Measurements from ENCODE around the gene CABLES2.

Gene CABLES2

GRCh38 chr20:62403331-62403730 lies 3.8 kb downstream of the CABLES2 start:
- no peak for DNase-seq

- DNase-seq = no peak
Observed at GRCh38 chr20:62402456-62403150, 4.5 kb downstream of the CABLES2 start.

- no peak for DNase-seq
Observed at GRCh38 chr20:62401331-62401779, 5.7 kb downstream of the CABLES2 start.

- DNase-seq = no peak
Observed at GRCh38 chr20:62400541-62400940, 6.5 kb downstream of the CABLES2 start.

GRCh38 chr20:62400021-62400420 lies 7.1 kb downstream of the CABLES2 start:
- no peak for DNase-seq

- DNase-seq = no peak
Observed at GRCh38 chr20:62398120-62398821, 8.8 kb downstream of the CABLES2 start.

GRCh38 chr20:62396367-62397239 lies 10.5 kb downstream of the CABLES2 start:
- no peak for DNase-seq

GRCh38 chr20:62395311-62396242 lies 11.5 kb downstream of the CABLES2 start:
- no peak for DNase-seq

GRCh38 chr20:62394248-62395245 lies 12.5 kb downstream of the CABLES2 start:
- DNase-seq = no peak

GRCh38 chr20:62393830-62394229 lies 13.3 kb downstream of the CABLES2 start:
- no peak for DNase-seq

GRCh38 chr20:62393335-62393665 lies 13.8 kb downstream of the CABLES2 start:
- no peak for DNase-seq

- DNase-seq = no peak
Observed at GRCh38 chr20:62392621-62393334, 14.3 kb downstream of the CABLES2 start.

GRCh38 chr20:62392077-62392418 lies 15.0 kb downstream of the CABLES2 start:
- no peak for DNase-seq

- no peak for DNase-seq
Observed at GRCh38 chr20:62391165-62392076, 15.7 kb downstream of the CABLES2 start.

- no peak for DNase-seq
Observed at GRCh38 chr20:62390317-62391164, 16.5 kb downstream of the CABLES2 start.

- DNase-seq = no peak
Observed at GRCh38 chr20:62389601-62390087, 17.4 kb downstream of the CABLES2 start.

- no peak for DNase-seq
Observed at GRCh38 chr20:62388839-62389600, 18.1 kb downstream of the CABLES2 start.

Data from NK-92 treated with Interleukin-12 subunit alpha and Interleukin-12 subunit beta, amount 100 ng/mL, for 24 hours (cell line).